Measurements from ENCODE around the gene ADAMTS9.

DNA sequence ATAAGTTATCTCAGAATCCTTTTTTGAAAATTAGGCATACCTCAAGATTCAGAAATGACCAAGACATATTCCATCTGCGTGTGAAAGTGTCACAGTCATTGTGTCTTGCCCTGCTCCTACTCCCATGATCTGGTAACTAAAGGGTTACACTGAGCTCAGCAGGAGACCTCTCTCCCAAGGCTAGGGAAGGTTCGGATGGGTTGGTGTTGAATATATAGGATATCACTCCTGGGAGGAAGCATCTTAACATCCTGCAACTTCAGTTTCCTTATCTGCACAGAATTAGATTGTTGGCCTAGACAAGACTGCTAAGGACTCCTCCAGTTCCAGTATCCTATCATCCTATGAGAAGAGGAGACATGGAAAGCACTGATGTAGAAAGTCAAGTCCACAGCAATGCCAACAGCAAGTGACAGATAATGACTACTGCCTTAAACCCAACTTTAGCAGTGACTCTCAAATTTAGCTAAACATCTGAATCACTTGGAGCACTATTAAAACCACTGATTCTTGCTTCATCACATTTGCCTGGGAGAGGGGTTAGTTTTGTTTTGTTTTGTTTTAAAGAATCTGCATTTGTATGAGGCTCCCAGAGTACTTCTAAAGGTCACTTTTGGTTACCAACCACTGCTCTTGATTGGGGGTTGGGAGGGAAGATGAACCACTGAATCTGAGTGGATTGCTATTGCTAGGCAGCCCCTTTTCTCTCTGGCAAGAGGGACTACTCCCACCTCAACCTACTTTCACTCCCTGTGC is 9.7 kb downstream of the ADAMTS9 start:
- TF ChIP-seq, protein P1, sequence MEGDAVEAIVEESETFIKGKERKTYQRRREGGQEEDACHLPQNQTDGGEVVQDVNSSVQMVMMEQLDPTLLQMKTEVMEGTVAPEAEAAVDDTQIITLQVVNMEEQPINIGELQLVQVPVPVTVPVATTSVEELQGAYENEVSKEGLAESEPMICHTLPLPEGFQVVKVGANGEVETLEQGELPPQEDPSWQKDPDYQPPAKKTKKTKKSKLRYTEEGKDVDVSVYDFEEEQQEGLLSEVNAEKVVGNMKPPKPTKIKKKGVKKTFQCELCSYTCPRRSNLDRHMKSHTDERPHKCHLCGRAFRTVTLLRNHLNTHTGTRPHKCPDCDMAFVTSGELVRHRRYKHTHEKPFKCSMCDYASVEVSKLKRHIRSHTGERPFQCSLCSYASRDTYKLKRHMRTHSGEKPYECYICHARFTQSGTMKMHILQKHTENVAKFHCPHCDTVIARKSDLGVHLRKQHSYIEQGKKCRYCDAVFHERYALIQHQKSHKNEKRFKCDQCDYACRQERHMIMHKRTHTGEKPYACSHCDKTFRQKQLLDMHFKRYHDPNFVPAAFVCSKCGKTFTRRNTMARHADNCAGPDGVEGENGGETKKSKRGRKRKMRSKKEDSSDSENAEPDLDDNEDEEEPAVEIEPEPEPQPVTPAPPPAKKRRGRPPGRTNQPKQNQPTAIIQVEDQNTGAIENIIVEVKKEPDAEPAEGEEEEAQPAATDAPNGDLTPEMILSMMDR (IDR thresholded peaks at IDR 0.05) = no peak
- no peak for TF ChIP-seq POLR2A (IDR thresholded peaks at IDR 0.05)
- no peak for TF ChIP-seq POLR2AphosphoS5 (IDR thresholded peaks at IDR 0.05)
